Tibial nerve (tissue), 4 donors: Measurements from ENCODE around the gene VSIG1.

Experiments
- EP300 ChIP-seq, 2 donors: sonication (generic); formaldehyde crosslinking; IDR thresholded peaks; one replicate each; pipeline ENCODE4 v1.6.1; 2017; ENCODE audit warnings: antibody characterized with exemption in 2 of 2, mild to moderate bottlenecking in 1 of 2
- POLR2A ChIP-seq, 2 donors: fragments of 450-650 bp; IDR thresholded peaks; one replicate each; pipeline ENCODE4 v1.6.1; 2017; ENCODE audit warnings: antibody characterized with exemption in 2 of 2, mild to moderate bottlenecking in 2 of 2, moderate library complexity in 2 of 2
- TF ChIP-seq, protein P1 (sequence below), 5 experiments: fragments of 200-600 bp in 3 of 5; fragments of 450-650 bp in 2 of 5; sonication (generic) in 3 of 5; IDR thresholded peaks; one replicate each; pipeline ENCODE4 v1.5.1; 2016 to 2019; ENCODE audit warnings: antibody characterized with exemption in 5 of 5, mild to moderate bottlenecking in 3 of 5, moderate library complexity in 2 of 5

DNA sequence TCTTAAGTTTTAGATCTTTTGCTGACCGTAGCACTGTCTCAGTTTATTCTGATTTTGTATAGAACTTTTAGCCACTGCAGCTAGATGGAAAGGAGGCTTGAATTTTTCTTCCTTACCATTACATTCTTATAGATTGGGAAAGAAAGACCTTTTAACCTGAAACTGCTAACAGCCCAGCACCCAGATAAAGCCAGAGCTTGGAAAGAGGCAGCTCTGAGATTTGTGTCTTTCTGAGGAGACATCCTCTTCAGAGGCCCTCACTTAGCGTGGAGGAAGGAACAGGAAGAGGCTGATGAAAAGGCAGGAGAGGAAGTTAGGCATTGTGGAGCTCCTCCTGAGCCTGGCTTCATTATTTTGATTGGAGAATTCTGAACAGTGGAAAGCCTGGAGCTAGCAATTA is 81.8 kb downstream of the VSIG1 start:
- TF ChIP-seq POLR2A (IDR thresholded peaks at IDR 0.05): no peak
- TF ChIP-seq, protein P1, sequence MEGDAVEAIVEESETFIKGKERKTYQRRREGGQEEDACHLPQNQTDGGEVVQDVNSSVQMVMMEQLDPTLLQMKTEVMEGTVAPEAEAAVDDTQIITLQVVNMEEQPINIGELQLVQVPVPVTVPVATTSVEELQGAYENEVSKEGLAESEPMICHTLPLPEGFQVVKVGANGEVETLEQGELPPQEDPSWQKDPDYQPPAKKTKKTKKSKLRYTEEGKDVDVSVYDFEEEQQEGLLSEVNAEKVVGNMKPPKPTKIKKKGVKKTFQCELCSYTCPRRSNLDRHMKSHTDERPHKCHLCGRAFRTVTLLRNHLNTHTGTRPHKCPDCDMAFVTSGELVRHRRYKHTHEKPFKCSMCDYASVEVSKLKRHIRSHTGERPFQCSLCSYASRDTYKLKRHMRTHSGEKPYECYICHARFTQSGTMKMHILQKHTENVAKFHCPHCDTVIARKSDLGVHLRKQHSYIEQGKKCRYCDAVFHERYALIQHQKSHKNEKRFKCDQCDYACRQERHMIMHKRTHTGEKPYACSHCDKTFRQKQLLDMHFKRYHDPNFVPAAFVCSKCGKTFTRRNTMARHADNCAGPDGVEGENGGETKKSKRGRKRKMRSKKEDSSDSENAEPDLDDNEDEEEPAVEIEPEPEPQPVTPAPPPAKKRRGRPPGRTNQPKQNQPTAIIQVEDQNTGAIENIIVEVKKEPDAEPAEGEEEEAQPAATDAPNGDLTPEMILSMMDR (IDR thresholded peaks at IDR 0.05): no peak
- no peak for TF ChIP-seq EP300 (IDR thresholded peaks at IDR 0.05)
